Measurements from ENCODE around the gene RPS28.
"Not testable (repeated sequence)": the region's sequence is repeated elsewhere in the genome, so short reads cannot be mapped to it uniquely, and the experiment has no call there.

Gene RPS28

DNA sequence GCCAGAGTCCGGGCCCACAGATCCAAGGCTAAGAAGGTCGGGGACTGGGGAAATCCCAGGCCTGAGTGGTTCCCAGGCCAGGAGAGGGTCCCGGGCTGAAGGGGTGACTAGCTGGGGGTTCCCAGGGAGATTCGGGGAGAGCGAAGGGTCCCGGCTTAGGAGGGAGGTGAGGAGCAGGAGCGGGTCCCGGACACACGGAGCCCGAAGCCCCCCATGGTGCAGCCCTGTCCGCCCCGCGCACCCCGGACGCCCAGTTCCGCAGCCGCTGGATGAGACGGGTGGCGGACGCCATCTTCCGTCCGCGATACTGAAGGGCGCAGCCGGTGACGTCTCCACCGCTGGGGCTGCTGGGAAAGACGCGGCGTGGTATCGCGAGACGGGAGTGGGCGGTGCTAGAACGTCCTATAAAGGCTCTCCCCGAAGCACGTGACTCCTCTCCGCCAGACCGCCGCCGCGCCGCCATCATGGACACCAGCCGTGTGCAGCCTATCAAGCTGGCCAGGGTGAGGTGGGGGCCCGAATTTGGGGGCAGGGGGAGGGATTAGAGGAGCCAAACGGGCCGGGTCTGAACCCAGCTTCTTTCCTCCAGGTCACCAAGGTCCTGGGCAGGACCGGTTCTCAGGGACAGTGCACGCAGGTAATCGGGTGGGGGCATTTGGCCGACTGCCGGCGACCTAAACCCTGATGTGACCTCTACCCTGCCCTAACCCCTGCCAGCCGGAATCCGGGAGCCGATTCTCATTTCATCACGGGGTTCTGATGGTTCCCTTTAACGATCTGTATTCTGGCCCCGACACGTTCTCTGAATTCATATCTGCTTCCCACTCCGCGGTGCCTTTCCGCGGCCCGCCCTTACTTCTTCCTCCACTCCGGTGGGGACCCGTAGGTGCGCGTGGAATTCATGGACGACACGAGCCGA is at the start of gene RPS28, which contains the start of gene NDUFA7:
TSS of gene RPS28 (plus strand) at position 430 of the 919 bp plus-strand sequence. CDS start at position 465, 35 bp downstream.
TSS of gene NDUFA7 (minus strand) at position 309 of the 919 bp plus-strand sequence. CDS start at position 292, 17 bp downstream.
- peak; percentile 98 to 99 for DNase-seq
- TF ChIP-seq GATA1 (IDR thresholded peaks at IDR 0.05; ENCODE audit: low read depth, low read length) (no peak), POLR2A (IDR thresholded peaks at IDR 0.05; ENCODE audit: low read length) (peak; percentile 97)

DNA sequence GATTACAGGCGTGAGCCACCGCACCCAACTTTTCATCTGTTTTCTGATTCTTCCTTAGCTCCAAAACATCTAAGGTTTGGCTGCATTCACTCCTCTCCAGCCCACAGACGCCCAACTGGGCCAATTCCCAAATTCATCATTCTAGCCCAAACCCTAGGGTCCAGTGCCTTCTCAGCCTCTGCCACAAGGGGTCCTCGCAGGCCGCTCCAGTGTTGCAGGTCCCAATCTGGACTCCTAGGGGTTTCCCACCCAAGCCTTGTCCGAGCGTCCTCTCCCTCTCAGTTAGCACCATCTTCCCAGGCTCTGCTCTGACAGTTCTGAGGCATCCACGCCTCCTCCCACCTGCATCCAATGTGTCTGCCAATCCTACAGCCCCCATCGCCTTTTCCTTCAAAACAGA is 44.8 kb upstream of the RPS28 start:
- not testable (repeated sequence) for DNase-seq

DNA sequence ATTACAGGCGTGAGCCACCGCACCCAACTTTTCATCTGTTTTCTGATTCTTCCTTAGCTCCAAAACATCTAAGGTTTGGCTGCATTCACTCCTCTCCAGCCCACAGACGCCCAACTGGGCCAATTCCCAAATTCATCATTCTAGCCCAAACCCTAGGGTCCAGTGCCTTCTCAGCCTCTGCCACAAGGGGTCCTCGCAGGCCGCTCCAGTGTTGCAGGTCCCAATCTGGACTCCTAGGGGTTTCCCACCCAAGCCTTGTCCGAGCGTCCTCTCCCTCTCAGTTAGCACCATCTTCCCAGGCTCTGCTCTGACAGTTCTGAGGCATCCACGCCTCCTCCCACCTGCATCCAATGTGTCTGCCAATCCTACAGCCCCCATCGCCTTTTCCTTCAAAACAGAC is 30.0 kb upstream of the RPS28 start:
- DNase-seq: not testable (repeated sequence)

DNA sequence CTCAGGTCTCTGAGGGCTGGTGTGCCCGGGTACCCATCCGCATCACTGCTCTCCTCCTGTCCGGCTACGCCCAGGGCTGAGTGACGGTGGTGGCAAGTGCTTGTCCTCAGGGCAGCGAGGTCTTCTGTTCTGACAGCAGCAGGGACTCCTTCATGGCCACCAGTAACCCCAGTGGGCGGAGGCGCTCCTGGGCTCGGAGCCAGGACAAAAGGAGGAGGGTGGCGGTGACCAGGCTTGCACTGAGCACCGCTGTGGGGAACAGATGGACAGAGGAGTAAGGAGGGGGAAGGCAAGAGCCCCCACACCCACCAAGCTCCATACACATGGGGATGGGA is 19.0 kb upstream of the RPS28 start:
- no peak for TF ChIP-seq GATA1 (IDR thresholded peaks at IDR 0.05; ENCODE audit: low read depth, low read length)
- TF ChIP-seq POLR2A (IDR thresholded peaks at IDR 0.05; ENCODE audit: low read length): no peak
- peak; percentile 80 to 83 for DNase-seq

DNA sequence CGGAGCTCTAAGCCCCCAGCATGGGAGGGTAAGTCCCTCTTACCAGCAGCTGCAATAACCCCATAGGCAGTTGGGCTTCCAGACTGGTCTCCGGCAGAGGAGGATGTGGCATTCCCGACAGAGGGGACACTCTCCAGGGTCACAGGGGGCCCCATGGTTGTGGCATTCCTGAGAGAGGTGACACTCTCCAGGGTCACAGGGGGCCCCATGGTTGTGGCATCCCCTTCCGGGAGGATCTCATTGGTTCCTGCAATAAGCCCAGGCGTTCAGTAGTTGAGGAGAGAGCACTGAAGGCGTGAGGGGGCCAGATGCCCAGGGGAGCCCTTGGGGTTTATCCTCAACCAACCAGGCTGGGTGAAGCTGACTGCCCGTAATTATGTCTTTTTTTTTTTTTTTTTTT is 18.6 kb upstream of the RPS28 start:
- TF ChIP-seq POLR2A (IDR thresholded peaks at IDR 0.05; ENCODE audit: low read length) (no peak), GATA1 (IDR thresholded peaks at IDR 0.05; ENCODE audit: low read depth, low read length) (no peak)
- no peak for DNase-seq

DNA sequence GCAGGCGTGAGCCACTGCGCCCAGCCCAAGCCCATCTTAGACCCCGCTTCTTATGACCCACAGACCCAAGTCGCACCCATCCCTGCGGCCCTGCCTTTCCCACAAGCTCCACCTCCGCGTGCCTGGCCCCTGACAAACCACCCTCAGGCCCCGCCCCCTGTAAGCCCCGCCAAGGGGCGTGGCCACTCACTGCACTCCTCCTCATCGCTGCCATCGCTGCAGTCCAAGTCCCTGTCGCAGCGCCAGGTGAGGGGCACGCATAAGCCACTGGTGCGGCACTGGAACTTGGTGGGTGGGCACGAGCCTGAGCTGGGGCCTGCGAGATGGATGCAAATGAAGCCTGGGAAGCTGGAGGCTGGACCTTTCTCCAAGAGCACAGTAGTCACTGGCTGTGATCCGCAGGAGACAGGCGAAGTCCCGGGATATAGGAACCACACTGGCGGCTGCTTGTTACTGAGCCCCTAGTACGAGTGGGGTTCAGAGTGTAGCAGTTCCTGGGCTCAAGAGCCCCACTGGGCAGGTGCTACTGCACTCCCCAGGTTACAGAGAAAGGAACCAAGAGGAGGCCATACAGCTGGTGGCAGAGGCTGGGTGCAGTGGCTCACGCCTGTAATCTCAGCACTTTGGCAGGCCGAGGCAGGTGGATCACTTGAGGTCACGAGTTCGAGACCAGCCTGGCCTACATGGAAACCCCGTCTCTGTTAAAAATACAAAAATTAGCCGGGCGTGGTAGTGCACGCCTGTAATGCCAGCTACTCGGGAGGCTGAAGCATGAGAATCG is 16.3 kb upstream of the RPS28 start:
- TF ChIP-seq GATA1 (IDR thresholded peaks at IDR 0.05; ENCODE audit: low read depth, low read length) (no peak), POLR2A (IDR thresholded peaks at IDR 0.05; ENCODE audit: low read length) (no peak)
- DNase-seq: peak; percentile 46 to 48

DNA sequence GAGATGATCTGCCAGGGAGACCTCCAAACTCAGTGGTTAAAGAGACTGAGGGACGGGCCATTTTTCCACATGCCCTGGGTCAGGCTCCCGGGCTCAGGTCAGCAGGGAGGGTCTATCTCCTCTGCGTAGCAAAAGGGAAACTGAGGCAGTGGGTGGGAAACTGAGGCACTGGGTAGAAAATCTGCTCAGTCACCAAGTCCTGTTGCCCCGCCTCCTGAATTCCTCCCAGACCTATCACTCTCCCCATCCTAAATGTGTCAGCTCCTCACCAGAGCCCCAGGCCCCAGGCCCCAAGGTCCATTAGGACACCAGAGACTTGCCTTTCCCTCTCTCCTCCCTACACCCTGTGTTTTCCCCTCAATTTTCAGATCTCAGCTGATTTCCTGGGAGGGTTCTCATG is 15.5 kb upstream of the RPS28 start:
- TF ChIP-seq POLR2A (IDR thresholded peaks at IDR 0.05; ENCODE audit: low read length): no peak
- no peak for TF ChIP-seq GATA1 (IDR thresholded peaks at IDR 0.05; ENCODE audit: low read depth, low read length)
- DNase-seq: no peak

DNA sequence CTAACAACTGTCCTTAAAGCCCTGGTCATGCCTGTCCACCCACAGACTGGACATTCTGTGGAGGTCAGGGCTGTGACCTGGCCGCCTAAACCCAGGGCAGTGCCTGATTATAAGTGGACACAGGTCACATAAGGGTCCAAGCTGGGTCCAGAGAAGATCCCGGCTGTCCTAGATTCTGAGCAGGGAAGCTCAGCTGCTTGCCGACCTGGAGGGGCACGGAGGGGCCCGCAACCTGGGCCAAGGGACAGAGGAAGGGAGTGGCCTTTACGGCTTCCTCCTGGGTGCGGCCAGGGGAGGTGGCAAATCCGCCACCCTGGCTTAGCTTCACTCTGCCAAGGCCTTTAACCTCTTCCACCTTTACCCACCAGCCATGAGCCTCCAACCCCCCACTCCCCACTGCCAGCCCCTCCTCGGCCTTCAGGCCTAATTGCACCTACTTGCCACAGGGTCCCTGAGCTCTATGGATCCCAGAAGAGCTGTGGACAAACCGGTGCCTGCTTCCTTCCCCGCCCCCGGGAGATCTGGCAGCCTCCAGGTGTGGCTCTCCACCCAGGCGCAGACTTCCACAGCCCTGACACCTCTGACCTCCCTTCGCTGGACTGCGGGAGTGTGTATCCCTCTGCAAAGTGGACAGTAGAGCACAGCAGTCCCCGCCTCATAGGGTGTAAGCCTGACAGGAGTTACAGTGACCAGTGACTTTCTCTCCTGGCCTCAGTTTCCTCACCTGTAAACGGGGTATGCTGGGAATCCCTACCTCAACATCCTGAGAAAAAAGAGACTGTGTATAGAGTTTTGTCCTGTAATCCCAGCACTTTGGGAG is 14.9 kb upstream of the RPS28 start:
- DNase-seq: no peak
- TF ChIP-seq GATA1 (IDR thresholded peaks at IDR 0.05; ENCODE audit: low read depth, low read length) (no peak), POLR2A (IDR thresholded peaks at IDR 0.05; ENCODE audit: low read length) (no peak)

DNA sequence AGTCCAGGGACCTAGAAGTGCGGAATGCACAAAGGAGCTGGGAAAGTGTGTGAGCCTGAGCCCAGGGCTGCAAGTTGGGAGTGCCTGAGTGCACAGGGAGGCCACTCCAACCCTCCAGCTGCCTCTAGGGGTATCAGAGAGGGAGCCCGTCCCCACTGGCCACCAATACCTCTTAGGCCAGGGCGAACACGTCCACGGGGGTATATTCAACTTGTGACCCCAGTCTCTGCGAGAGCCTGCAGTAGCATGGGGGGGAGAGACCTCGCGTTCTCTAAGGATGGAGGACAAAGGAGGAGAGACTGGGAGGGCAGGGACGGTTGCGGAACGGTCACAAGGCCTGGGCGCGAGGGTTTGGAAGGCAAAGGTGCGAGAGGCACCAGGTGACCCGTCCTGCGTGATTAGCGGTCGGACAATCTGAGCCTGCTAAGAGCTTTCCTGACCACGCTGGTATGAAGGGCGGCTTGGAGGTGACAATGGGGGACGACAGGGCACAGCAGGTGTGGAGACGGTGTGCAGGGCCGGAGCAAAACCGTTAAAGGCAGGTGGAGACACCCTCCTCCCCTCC is 13.8 kb upstream of the RPS28 start:
- TF ChIP-seq GATA1 (IDR thresholded peaks at IDR 0.05; ENCODE audit: low read depth, low read length) (no peak), POLR2A (IDR thresholded peaks at IDR 0.05; ENCODE audit: low read length) (no peak)
- DNase-seq: peak in 1 of 2 experiments; percentile 41

DNA sequence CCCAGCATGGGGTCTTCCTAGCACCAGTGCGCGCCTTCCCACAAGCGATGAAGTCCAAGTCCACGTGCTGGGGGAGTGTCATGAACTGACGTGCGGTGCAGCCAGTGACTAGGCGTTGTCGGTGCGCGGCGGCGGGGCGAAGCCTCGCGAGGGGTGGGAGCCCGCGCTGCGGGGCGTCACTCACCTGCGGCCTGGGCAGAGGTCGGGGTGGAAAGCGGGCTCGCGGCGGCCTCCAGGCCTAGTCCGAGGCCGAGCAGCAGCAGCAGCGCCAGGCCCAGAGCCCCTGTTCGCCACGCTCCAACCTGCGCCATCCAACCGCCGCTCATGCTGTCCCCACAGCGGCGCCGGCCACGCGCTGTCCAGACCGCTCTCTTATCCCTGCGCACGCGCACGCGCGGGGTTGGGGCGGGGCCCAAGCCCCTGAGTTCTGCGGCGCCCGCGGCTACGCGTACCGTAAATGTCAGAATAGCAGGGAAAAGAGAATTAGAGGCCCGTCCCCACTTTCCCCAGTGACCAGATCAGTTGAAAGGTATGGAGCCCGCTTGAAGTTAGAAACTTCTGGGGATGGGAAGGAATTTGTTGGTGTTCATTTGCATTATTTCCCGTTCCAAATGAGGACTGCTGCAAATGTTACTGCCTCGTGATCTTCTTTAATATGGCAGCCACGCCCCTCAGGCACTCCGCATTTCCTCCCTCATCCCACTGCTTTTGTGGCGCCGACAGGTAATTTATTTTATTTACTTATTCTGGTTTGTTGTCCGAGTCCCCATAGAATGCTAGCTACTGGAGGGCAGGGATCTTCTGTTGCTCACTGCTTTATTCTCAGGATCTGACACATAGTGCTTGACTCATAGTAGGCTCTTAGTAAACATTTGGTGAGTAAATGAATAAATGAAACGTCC is 13.1 kb upstream of the RPS28 start, which contains the start of gene CD320:
TSS of gene CD320 (minus strand) at position 394 of the 902 bp plus-strand sequence. CDS start at position 326, 68 bp downstream.
- TF ChIP-seq GATA1 (IDR thresholded peaks at IDR 0.05; ENCODE audit: low read depth, low read length) (no peak), POLR2A (IDR thresholded peaks at IDR 0.05; ENCODE audit: low read length) (peak; percentile 85)
- peak; percentile 93 to 94 for DNase-seq

DNA sequence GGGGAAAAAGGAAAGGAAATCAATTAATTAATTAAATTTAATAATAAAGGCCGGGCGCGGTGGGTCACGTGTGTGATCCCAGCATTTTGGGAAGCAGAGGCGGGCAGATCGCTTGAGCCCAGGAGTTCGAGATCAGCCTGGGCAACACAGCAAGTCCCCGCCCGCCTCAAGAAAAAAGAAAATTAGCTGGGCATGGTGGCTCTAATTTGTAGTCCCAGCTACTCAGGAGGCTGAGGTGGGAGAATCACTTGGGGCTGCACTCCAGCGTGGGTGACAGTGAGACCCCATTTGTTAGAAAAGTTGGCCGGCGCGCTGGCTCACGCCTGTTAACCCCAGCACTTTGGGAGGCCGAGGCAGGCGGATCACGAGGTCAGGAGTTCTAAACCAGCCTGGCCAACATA is 12.4 kb upstream of the RPS28 start:
- no peak for TF ChIP-seq POLR2A (IDR thresholded peaks at IDR 0.05; ENCODE audit: low read length)
- no peak for TF ChIP-seq GATA1 (IDR thresholded peaks at IDR 0.05; ENCODE audit: low read depth, low read length)
- no peak for DNase-seq

DNA sequence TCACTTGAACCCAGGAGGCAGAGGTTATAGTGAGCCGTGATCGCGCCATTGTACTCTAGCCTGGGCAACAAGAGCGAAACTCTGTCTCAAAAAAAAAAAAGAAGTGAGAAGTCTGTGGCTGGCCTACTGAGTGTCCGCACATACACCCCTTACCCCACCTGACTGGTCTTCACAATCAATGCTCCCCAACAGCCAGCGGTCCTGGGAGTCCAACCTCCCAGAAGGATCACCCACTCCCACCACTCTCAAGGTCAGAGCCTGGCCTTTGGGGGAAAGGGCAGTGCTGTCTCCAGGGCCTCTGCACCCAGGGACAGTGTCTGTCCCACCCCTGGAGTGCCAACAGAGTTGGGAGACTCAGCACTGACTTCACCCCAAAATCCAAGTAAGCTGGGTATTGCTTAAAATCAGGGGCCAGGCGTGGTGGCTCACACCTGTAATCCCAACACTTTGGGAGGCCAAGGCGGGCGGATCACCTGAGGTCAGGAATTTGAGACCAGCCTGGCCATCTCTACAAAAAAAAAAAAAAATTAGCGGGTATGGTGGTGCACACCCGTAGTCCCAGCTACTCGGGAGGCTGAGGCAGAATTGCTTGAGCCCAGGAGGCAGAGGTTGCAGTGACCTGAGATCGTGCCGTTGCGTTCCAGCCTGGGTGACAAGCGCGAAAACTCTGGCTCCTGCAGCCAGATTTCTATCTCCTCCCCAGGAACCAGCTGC is 10.8 kb upstream of the RPS28 start:
- TF ChIP-seq GATA1 (IDR thresholded peaks at IDR 0.05; ENCODE audit: low read depth, low read length) (no peak), POLR2A (IDR thresholded peaks at IDR 0.05; ENCODE audit: low read length) (no peak)
- no peak for DNase-seq

All from erythroblast (primary cell).